WI38 (cell line): ENCODE data around the gene KDM2B.
A peak's percentile ranks its signal among the peaks of the same experiment; 100 is the strongest.

Source experiments
- H3K4me3 ChIP-seq: 2 replicates; pipeline ENCODE4 v1.5.1; 2011; ENCODE audit warnings: low read depth, mild to moderate bottlenecking, control low read depth, low read length
- TF ChIP-seq, protein P1 (sequence below): IDR thresholded peaks from 2 replicates; pipeline ENCODE4 v1.5.1; 2012; ENCODE audit warnings: low read depth, mild to moderate bottlenecking, control low read depth, low read length

Gene KDM2B

DNA sequence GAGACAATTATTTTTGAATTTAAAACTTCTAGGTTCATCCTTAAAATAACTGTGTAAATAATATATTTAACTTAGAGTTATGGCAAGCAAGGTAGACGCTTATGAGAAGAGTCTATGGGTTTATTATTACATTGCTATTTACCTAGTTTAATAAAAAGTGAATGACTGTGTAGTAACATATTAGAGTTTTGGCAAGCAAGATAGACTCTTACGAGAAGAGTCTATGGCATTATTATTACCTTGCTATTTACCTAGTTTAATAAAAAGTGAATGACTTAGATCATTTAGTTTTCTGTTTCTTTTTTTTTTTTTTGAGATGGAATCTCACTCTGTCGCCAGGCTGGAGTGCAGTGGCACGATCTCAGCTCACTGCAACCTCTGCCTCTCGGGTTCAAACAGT is 177.1 kb downstream of the KDM2B start:
- TF ChIP-seq, protein P1, sequence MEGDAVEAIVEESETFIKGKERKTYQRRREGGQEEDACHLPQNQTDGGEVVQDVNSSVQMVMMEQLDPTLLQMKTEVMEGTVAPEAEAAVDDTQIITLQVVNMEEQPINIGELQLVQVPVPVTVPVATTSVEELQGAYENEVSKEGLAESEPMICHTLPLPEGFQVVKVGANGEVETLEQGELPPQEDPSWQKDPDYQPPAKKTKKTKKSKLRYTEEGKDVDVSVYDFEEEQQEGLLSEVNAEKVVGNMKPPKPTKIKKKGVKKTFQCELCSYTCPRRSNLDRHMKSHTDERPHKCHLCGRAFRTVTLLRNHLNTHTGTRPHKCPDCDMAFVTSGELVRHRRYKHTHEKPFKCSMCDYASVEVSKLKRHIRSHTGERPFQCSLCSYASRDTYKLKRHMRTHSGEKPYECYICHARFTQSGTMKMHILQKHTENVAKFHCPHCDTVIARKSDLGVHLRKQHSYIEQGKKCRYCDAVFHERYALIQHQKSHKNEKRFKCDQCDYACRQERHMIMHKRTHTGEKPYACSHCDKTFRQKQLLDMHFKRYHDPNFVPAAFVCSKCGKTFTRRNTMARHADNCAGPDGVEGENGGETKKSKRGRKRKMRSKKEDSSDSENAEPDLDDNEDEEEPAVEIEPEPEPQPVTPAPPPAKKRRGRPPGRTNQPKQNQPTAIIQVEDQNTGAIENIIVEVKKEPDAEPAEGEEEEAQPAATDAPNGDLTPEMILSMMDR, result no peak
- no peak overlapping the region for H3K4me3 ChIP-seq

GRCh38 chr12:121400332-121401139 is 180.3 kb downstream of the KDM2B start:
- TF ChIP-seq, protein P1, result no peak
- H3K4me3 ChIP-seq, result peak overlapping the region; percentile 90

DNA sequence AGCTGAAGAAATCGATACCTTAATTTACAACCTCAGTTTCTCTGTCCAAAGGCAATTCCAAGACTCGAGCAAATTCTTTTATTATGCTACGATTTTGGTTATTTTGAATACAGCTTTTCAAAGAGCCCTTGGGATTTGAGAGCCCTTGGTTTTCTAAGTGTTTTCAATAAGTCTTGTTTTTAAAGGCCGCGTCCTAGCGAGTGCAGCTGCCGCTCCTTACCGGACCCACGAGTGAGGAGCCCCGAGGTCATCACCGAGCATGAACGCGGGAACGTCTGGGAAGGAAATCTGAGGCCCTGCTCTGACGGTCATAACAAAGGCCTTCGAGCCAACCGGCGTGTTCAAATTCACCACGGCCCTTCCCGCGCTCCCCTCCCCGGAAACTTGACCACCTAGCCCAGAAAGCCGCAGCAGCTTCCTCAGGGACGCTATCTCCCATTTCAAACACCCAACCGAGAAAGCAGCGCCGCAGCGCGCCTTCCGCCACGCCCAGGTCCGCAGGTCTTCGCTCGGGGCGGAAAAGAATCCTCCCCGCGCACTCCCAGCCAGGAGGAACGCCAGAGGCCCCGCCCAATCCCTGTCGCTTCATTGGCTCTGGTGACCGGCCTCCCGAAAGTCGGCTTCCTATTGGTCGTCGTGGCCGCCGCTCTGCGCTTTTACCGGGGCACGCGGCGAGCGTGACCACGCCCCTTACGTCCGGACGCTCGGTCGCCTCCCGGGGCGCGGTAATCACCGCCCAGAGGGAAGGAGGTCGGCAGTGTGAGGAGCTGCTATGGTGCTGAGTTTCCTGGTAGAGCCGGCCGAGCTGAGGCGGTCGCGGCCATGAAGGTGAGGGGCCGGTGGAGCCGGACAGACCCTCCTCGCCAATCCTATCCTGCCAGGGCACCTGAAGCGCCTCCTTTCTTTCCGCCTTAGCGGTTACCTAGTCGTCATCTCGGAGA is 181.2 kb downstream of the KDM2B start, which contains the start of gene RNF34:
Gene RNF34 (plus strand): TSS at position 728 of the 941 bp plus-strand sequence. CDS start 95 bp downstream, at position 823.
- H3K4me3 ChIP-seq, result peak within 1 kb of the TSS; percentile 90
- TF ChIP-seq, protein P1, result no peak

DNA sequence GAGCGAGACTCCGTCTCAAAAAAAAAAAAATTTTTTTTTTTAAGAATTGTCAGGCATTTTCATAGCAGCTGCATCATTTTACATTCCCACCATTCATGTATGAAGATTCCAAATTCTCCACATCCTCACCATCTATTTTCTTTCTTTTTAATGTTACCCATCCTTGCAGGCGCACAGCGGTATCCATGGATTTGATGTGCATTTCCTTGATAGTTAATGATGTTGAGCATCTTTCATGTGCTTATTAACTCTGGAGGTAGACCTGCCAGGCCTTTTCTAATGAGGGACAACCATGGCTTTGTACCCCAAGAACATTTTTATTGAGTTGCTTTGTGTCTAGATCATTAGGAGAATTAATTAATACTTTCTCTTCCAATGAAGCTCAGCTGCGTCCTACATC is 182.5 kb downstream of the KDM2B start:
- TF ChIP-seq, protein P1, result no peak
- no peak overlapping the region for H3K4me3 ChIP-seq

DNA sequence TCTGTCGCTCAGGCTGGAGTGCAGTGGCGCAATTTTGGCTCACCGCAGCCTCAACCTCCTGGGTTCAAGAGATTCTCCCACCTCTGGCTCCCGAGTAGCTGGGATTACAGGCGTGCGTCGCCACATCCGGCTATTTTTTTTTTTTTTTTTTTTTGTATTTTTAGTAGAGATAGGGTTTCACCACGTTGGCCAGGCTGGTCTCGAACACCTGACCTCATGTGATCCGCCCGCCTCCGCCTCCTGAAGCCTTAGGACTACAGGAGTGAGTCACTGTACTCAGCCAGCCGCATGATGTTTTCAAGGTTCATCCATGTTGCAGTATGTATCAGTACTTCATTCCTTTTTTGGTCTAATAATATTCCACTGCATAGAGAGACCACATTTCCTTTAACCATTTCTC is 183.3 kb downstream of the KDM2B start:
- H3K4me3 ChIP-seq, result no peak overlapping the region
- TF ChIP-seq, protein P1, result no peak

DNA sequence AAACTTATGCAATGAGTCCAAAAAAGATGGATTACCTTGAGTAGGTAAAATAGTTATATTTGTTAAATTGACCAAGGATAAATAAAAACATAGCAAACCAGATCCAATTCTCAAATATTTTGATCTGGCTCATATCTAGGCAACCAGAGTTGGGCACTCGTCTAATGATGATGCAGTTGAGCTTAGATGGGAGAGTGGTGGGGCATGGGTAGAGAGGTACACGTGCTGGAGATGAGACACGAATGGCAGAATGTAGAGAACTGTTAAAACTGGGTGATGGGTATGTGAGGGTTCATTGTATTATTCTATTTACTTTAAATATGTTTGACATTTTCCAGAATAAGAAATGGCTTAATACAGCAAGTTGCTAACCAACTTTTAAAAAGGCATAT is 188.5 kb downstream of the KDM2B start:
- TF ChIP-seq, protein P1, result no peak
- no peak overlapping the region for H3K4me3 ChIP-seq
